DND-41 (cell line): Measurements from ENCODE around the gene HDAC7.

Experiments
- EZH2 ChIP-seq: IDR thresholded peaks from 3 replicates; pipeline ENCODE4 v1.6.1; 2012; ENCODE audit warnings: borderline replicate concordance, low read depth, mild to moderate bottlenecking, moderate library complexity, low read length, inconsistent platforms; ENCODE audit not compliant: severe bottlenecking
- TF ChIP-seq, protein P1 (sequence below): IDR thresholded peaks from 2 replicates; pipeline ENCODE4 v1.5.1; 2012; ENCODE audit warnings: borderline replicate concordance, low read length, moderate library complexity, mild to moderate bottlenecking; ENCODE audit not compliant: poor library complexity, severe bottlenecking; ENCODE audit errors: extremely low read depth

- TF ChIP-seq, protein P1, sequence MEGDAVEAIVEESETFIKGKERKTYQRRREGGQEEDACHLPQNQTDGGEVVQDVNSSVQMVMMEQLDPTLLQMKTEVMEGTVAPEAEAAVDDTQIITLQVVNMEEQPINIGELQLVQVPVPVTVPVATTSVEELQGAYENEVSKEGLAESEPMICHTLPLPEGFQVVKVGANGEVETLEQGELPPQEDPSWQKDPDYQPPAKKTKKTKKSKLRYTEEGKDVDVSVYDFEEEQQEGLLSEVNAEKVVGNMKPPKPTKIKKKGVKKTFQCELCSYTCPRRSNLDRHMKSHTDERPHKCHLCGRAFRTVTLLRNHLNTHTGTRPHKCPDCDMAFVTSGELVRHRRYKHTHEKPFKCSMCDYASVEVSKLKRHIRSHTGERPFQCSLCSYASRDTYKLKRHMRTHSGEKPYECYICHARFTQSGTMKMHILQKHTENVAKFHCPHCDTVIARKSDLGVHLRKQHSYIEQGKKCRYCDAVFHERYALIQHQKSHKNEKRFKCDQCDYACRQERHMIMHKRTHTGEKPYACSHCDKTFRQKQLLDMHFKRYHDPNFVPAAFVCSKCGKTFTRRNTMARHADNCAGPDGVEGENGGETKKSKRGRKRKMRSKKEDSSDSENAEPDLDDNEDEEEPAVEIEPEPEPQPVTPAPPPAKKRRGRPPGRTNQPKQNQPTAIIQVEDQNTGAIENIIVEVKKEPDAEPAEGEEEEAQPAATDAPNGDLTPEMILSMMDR = no peak
- no peak for TF ChIP-seq EZH2
Observed at GRCh38 chr12:47829584-47829983, 9.9 kb upstream of the HDAC7 start.
